Adipose tissue (tissue), 3 donors: ENCODE results near the gene STRN3. TPM values are rescaled to one million over a fixed set of nuclear protein-coding genes. Genes with fewer than 3 reads are reported as not detected.
"Not testable (repeated sequence)": the region's sequence is repeated elsewhere in the genome, so short reads cannot be mapped to it uniquely, and the experiment has no call there.

Experiments used
- H3K27ac ChIP-seq: one replicate; pipeline ENCODE4 v1.5.1; 2013; ENCODE audit warnings: low read depth, low read length
- whole genome bisulfite sequencing, 3 donors: extraction: QIAGEN DNeasy Blood & Tissue Kit; methylation state at CpG; one replicate each; pipeline ENCODE4 v1.1.7; 2013; 5-methylcytosine and 5-hydroxymethylcytosine counted together
- polyA plus RNA-seq, 3 donors: library from polyadenylated mRNA; stranded (reverse); fragments of 200-250 nt; gene quantifications; one replicate each; pipeline ENCODE4 v1.2.3, GENCODE V29; 2013
- donor health status: healthy with polysubstance abuse.
- donor health status: Bipolar disorder and iron deficiency.
- donor health status: healthy.

Gene STRN3
- polyA plus RNA-seq, 3 donors: 5.1 to 17.1 (median 14.8) TPM

DNA sequence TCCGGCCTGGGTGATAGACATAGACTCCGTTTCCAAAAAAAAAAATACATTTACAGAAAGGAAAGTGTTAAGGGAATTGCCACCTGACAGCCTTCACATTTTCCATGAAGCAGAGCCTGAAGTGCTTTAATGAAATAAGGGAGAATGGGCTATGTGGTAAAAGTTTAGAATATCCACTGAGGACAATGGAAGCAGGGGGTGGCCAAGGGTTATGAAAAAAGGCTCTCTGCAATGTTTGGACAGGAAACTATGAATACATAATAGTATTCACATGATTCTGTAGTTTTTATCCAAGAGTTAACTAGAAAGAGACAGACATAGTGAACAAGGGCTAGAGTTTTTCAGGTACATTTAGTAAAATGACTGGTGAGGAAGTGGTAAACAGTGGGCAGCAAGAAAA, 76.5 kb downstream of the STRN3 start:
- no peak overlapping the region for H3K27ac ChIP-seq
- 98 to 100% (median 100%) methylated on average over 2 of the region's 2 CpGs for WGBS, 3 donors

DNA sequence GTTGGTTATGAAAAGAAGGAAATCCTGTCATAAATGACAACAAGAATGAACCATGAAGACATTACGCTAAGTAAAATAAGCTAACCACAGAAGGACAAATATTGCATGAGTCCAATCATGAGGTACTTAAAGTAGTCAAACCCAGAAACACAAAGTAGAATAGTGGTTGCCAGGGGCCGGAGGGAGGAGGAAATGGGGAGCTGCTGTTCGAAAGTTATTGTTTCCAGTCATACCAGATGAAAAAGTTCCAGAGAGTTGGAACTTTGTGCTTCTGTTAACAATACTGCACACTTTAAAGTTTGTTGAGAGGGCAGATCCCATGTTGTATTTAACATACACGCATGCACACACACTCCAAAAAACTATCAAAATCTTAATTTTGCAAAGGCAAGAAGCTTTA, 82.5 kb downstream of the STRN3 start:
- no peak overlapping the region for H3K27ac ChIP-seq
- 89 to 99% (median 92%) methylated on average over 4 of the region's 4 CpGs for WGBS, 3 donors

DNA sequence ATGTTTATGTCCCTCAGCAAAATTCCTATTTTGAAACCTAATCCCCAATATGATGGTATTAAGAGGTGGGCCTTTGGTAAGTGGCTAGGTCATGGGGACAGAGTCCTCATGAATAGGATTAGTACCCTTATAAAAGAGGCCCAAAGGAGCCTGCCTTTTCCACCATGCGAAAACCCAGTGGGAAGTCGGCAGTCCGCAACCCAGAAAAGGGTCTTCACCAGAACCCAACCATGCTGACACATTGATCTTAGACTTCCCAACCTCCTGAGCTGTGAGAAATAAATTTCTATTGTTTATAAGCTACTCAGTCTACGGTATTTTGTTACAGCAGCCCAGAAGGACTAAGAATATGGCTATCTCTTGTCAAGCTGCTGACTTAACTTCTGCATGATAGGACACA, 85.3 kb downstream of the STRN3 start:
- H3K27ac ChIP-seq: no peak overlapping the region
- WGBS, 3 donors: 95 to 99% (median 98%) methylated on average over 4 of the region's 4 CpGs

DNA sequence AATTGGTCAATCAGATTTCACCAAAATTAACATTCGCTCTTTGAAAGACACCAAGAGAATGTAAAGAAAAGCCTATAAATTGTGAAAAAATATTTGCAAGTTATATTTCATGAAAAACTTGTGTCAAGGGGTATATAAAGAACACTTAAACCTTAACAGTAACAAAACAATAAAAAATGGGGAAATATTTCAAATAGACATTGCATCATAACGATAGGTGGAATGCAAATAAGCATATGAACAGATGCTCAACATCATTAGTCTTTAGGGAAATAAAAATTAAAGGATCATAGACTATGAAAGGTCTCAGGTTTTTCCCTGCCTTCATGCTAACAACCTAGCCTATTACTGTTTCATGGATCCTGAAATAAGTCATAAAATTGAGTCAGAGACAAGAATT, 87.6 kb downstream of the STRN3 start:
- H3K27ac ChIP-seq: no peak overlapping the region
- 90 to 92% (median 92%) methylated on average over 2 of the region's 2 CpGs for WGBS, 3 donors

DNA sequence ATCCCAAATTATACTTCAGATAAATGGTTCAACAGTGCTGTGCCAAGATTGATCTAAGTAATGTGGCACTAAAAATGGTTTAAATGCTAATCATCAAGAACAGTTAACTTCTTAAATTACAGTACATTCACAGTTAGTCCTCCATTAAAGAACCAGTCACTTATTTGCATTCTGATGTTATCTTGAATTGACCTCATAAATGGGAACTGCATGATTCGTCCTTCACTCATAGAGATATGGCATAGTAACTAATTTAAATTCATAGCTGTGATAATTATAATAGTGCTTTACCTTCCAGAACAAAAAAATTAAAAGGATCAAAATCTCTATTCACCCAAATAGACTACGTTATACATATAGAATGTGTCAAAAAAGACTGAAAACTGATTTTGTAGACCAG, 90.7 kb downstream of the STRN3 start:
- WGBS, 3 donors: 77 to 95% (median 93%) methylated on average over 2 of the region's 2 CpGs
- H3K27ac ChIP-seq: no peak overlapping the region

DNA sequence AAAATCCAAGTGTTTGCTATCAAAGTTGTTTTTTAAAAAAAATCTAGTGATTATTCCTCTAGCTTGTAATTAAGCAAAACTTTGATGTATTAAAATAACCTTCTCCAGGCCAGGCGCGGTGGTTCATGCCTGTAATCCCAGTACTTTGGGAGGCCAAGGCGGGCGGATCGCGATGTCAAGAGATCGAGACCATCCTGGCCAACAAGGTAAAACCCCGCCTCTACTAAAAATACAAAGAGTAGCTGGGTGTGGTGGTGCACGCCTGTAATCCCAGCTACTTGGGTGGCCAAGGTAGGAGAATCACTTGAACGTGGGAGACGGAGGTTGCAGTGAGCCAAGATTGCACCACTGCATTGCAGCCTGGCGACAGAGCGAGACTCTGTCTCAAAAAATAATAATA, 92.2 kb downstream of the STRN3 start:
- not testable (repeated sequence) for H3K27ac ChIP-seq
- WGBS, 3 donors: 95 to 98% (median 97%) methylated on average over 13 of the region's 13 CpGs

DNA sequence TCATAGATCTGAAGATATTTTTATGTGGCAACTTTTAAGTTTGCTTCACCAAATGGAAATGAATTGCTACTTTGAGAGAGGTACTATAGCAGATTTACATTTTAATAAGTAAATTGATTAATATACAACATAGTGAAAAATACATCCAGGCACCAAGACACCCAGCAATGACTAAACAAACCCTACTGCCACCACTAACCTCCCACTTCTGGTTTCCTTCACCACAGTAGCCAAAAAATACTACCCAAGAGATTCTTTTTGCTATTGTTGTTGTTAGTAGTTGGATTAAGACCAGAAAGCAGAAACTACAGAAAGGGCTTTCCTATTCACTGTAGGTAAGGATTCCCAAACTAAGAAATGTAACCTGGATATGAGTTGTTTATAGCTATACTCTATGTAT, 97.7 kb downstream of the STRN3 start:
- no peak overlapping the region for H3K27ac ChIP-seq

DNA sequence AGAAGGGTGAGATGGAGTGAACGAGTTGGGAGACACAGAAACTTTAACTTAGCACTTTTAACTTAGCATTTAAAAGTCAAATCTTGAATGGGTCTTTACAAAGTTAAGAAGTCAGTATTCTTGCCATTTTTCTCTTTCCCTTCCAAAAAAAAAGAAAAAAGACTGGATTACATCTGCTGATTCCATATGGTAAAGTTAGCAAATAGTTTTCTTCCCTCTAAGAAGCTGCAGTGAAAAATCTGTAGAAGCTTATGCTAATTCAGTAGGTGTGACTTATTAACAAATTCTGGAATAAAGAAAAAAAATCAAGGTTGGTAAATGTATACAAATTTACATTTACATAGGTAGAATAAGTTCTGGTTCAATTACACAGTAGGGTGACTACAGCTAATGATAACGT, 100.9 kb downstream of the STRN3 start:
- H3K27ac ChIP-seq: no peak overlapping the region
- WGBS, 3 donors: 91 to 95% (median 95%) methylated on average over 2 of the region's 2 CpGs

DNA sequence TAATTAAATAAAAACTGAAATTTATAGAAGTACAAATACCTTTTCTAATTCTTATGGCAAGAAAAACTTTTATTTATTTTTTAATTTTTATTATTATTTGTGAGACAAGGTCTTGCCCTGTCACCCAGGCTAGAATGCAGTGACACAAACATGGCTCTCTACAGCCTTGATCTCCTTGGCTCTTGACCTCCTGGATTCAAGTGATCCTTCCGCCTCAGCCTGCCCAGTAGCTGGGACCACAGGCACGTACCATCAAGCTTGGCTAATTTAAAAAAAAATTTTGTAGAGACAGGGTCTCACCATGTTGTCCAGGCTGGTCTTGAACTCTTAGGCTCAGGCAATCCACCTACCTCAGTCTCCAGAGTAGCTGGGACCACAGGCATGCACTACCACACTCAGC, 104.4 kb downstream of the STRN3 start:
- WGBS, 3 donors: 94 to 98% (median 96%) methylated on average over 2 of the region's 2 CpGs

DNA sequence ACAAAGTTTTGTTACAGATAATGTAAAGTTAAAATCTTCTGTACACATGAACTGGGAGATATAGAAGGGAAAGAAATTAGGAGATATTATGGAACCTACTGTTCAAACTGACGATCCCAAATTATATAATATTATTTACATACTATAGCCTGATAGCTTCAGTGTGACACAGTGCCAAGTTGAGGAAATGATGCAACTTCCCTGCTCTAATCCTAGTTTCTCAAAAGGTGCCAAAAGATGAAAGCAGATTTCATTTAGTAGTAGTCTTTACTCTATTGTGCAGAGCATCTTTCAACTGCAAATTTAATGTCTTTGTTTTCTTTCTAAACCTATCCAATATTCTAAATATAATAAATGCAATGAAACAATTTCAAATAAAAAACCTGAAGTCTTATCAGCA, 104.9 kb downstream of the STRN3 start:
- no peak overlapping the region for H3K27ac ChIP-seq
- 28 to 51% (median 40%) methylated on average over 1 of the region's 1 CpG for WGBS, 3 donors

More for the DNA sequence above, 104.4 kb downstream of the STRN3 start:
- H3K27ac ChIP-seq: no peak overlapping the region

DNA sequence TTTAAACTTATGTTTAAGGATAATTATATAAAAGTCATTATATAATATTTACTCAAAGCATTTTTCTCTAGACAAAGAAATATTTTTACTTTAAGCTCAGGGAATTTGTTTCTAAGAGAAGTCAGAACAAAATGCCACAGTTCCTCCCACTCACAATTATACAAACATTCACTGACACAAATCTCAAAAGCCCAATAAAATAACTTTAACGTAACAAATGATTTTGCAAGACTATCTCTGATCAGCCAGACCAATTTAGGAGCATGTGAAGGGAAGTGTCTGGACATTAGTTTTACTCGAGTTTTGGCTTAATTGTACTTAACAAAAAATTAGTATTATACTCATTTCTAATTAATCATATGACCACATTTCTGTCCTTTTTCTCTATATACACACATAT, 110.6 kb downstream of the STRN3 start:
- 48 to 73% (median 50%) methylated on average over 2 of the region's 2 CpGs for WGBS, 3 donors

DNA sequence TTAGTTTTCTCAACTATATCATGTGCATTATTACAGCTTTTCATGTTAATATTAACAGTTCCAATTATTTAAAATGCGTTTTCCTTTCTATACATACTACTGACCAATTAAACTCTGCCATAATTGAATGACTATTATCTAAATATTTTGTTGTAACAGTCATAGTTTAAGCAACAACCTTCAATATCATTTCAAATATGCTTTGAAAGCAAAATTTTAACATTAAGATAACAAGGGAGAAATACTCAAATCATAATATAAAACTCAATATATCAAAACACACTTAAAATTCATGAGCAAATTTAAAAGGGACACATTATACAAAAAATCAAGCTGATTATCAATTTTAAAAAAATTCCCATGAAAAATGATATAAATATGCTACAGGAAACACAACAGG, 111.4 kb downstream of the STRN3 start:
- 91 to 100% (median 99%) methylated on average over 1 of the region's 1 CpG for WGBS, 3 donors

More for the DNA sequence above, 110.6 kb downstream of the STRN3 start:
- no peak overlapping the region for H3K27ac ChIP-seq

DNA sequence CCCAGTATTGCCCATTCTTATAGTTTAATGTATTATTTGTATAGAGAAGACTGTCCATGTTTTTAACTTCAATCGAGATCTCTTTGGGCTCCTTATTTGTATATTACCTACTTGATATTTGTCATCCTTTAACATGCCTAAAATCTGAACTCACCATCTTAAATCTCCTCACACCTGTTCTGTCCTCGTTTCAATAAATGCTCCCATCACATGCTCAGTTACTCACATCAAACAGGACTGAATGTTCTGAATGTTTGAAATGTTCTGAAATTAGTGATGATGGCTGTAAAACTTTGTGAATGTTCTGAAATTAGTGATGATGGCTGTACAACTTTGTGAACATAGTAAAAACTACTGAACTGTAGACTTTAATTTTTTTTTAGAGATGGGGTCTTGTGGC, 117.4 kb downstream of the STRN3 start:
- WGBS, 3 donors: 73 to 89% (median 88%) methylated on average over 2 of the region's 2 CpGs
- H3K27ac ChIP-seq: no peak overlapping the region

More for the DNA sequence above, 111.4 kb downstream of the STRN3 start:
- H3K27ac ChIP-seq: no peak overlapping the region

DNA sequence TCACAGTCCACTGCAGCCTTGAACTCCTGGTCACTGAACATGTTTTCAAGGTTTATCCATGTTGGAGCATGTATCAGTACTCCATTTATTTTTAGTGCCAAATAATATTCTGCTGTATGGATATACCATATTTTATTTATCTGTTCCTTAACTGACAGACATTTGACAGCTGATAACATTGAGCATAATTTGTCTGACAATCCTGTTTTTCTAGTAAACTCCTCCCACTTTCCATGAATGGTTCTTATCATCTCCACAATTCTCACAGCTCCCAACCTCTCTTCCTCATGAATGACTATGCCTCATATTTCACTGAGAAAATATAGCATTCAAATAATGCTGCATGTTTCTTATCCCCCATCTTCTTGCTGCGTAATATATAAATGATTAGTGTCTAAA, 118.5 kb downstream of the STRN3 start:
- 96 to 100% (median 100%) methylated on average over 1 of the region's 1 CpG for WGBS, 3 donors
- H3K27ac ChIP-seq: no peak overlapping the region

DNA sequence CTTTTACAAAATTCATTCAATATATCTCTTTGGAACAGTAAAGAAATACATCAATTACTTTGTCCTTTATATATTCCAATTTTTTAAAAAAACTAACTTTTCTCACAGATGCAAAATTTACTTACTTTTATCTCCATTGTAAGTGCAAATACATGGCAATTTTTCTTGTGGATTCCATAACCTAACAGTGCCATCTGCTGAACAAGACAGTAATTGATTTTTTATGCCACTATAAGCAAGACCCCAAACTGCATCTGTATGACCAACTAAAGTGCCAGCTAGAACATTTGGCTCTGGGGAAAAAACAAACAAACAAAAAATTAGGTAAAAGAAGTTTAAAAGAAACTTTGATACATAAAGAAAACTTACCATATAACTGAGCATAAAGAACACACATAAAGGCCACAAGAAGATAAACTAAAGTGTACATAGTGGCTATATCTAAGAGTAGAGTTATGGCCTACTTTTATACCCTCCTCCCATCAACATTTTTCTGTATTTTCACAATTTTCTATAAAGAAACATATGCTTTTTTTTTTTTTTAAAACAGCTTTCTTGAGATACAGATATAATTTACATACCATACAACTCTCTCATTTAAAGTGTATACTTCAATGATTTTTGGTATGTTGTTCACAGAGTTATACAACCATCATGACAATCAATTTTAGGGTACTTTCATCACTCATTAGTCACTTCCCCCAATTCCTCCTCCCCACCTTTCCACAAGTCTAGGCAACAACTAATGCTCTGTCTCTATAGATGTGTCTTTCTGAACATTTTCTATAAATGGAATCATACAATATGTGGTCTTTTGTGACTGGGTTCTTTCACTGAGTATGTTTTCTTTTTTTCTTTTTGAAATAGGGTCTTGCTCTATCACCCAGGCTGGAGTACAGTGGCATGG, 119.2 kb downstream of the STRN3 start:
- H3K27ac ChIP-seq: no peak overlapping the region

DNA sequence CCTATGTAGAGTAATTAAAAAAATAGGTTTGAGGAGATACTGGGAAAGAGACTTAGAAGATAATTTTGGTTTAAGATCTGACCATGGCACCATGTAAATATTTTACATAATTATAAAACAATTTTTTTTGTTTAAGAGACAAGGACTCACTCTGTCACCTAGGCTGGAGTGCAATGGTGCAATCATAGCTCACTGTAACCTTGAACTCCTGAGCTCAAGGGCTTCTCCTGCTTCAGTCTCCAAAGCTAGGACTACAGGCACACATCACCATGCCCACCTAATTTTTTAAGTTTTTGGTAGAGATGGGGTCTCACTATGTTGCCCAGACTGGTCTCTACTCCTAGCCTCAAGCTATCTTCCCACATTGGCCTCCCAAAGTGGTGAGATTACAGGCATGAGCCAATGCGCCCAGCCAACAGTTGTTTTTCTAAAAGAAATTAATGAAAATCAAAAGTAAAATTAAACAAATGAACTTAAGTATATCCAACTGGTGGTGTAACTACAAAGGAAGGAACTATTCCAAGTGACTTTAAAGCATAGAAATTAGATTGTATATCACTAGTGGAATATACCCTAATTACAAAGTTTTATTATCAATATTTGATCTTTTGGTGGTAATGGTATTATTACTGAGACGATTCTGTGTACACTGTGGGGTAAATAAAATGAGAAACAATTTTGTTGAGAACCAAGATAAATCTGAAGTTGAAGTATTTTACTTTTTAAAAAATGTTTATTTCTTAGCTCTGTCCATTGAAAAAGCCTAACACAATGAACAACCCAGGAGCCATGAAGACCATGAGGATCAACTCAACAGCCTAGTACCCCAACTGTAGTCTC, 122.7 kb downstream of the STRN3 start:
- H3K27ac ChIP-seq: no peak overlapping the region
- WGBS, 3 donors: 94 to 97% (median 97%) methylated on average over 2 of the region's 2 CpGs

DNA sequence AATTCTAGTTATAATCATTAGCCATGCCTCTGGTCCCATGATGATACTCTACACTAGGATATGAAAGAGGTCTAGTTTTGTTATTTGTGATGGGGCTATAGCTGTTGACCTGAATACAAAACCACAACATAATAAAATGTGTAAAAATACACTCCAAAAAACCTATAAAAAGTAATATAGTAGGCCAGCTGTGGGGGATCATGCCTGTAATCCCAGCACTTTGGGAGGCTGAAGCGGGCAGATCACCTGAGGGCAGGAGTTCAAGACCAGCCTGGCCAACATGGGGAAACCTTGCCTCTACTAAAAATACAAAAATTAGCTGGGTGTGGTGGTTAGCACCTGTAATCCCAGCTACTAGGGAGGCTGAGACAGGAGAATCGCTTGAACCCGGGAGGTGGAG, 129.1 kb downstream of the STRN3 start:
- H3K27ac ChIP-seq: not testable (repeated sequence)
- WGBS, 3 donors: 74 to 100% (median 83%) methylated on average over 3 of the region's 3 CpGs

DNA sequence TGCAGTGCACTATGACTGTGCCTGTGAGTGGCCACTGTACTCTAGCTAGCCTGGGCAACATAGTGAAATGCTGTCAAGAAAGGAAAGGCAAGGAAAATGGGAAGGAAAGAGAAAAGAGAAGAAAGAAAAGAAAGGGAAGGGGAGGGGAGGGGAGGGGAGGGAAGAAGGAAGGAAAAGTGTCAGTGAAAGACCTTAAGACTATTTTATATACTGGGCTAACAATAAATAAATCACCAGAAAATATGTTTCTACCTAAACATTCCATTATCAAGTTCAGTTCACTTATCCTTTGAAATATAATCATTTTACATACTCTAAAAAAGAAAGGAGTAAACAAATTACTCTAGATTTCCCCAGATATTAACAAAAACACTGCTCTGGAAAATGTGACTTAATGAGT, 129.7 kb downstream of the STRN3 start:
- no peak overlapping the region for H3K27ac ChIP-seq

DNA sequence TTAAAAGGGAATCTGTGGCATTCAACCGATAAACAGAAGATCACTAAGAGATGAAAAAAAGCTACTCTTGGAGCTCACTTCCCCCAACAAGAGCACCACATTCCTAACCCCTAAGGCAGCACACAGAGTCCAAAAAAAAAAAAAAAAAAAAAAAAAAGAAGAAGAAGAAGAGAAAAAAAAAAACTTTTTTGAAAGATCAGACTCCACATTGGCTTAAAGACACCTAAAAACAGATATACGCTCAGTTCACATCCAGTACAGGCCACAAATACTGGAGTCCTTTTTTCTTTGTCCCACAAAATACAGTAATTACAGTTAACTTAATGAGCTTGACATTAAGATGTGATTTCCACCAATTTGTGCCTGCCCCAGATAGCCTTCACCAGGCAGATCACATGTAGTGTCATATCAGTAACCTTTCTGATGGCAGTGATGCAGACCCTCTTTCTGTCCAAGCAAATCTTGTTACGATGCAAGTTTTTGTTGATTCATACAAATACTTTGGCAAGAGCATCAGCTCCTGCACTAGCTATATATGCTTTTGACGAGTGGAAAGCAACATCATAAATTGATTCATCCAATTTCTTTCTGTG, 131.2 kb downstream of the STRN3 start:
- 91 to 93% (median 91%) methylated on average over 4 of the region's 4 CpGs for WGBS, 3 donors
- H3K27ac ChIP-seq: no peak overlapping the region
